MCF 10A (cell line): Measurements from ENCODE around the gene PAPPA2. TPM values are rescaled to one million over a fixed set of nuclear protein-coding genes. Genes with fewer than 3 reads are reported as not detected.

ENCODE experiments used
- BruUV-seq: library from RNA; stranded (reverse); fragments of 400-500 nt; replicated peaks from 2 replicates; lab custom pipeline; 2021; lab: Mats Ljungman, UMichigan
- CTCF ChIA-PET: fragments of 300-600 bp; sonication (Branson Sonifier 250); formaldehyde crosslinking; extraction: SDS; loops from one replicate; lab custom pipeline; 2021; ENCODE audit warnings: antibody characterized with exemption, inconsistent platforms; lab: Yijun Ruan, JAX
- POLR2A ChIA-PET: fragments of 300-600, 350-650 bp; sonication (Branson Sonifier 250); formaldehyde crosslinking; extraction: SDS; loops from one replicate; lab custom pipeline; 2020; ENCODE audit warnings: antibody characterized with exemption, inconsistent platforms; lab: Yijun Ruan, JAX
- DNase-seq: peaks from one replicate; pipeline ENCODE4 v3.0.0-alpha.2; 2018; ENCODE audit not compliant: unreplicated experiment
- H3K27ac Mint-ChIP-seq: one replicate; pipeline ENCODE4 v1.8.0; 2022; ENCODE audit warnings: mild to moderate bottlenecking, low read depth, mixed read lengths; ENCODE audit not compliant: unreplicated experiment
- H3K27me3 Mint-ChIP-seq: one replicate; pipeline ENCODE4 v1.8.0; 2022; ENCODE audit warnings: mixed read lengths; ENCODE audit not compliant: insufficient read depth, unreplicated experiment
- H3K36me3 Mint-ChIP-seq: one replicate; pipeline ENCODE4 v1.8.0; 2022; ENCODE audit warnings: mild to moderate bottlenecking, moderate library complexity, mixed read lengths; ENCODE audit not compliant: insufficient read depth, unreplicated experiment
- H3K4me1 Mint-ChIP-seq: one replicate; pipeline ENCODE4 v1.8.0; 2022; ENCODE audit warnings: mixed read lengths; ENCODE audit not compliant: insufficient read depth, unreplicated experiment
- H3K4me3 Mint-ChIP-seq: one replicate; pipeline ENCODE4 v1.8.0; 2022; ENCODE audit warnings: mild to moderate bottlenecking, moderate library complexity, mixed read lengths; ENCODE audit not compliant: unreplicated experiment
- H3K9me3 Mint-ChIP-seq: one replicate; pipeline ENCODE4 v1.8.0; 2022; ENCODE audit warnings: mixed read lengths; ENCODE audit not compliant: unreplicated experiment
- CTCF ChIP-seq: fragments of 200-600 bp; IDR thresholded peaks from one replicate; pipeline ENCODE4 v1.8.0; 2022; ENCODE audit warnings: antibody characterized with exemption, mild to moderate bottlenecking; ENCODE audit not compliant: unreplicated experiment
- intact Hi-C: fragments of 100-400 bp; cut with micrococcal nuclease; formaldehyde crosslinking; loops from 2 replicates; pipeline ENCODE4 v1.14.1; 2022
- total RNA-seq: library from RNA; stranded (reverse); gene quantifications from 2 replicates; pipeline ENCODE4 v1.2.3, GENCODE V29; 2022

Gene PAPPA2
- total RNA-seq, 1 experiment from 2014 or later: 11.5 TPM

- Mint-ChIP-seq H3K27ac (no peak overlapping the region), H3K27me3 (peaks cover 37% of the 10 kb centered on the region), H3K36me3 (no peaks in the 10 kb centered on the region), H3K9me3 (no peaks in the 10 kb centered on the region), H3K4me3 (no peak overlapping the region), H3K4me1 (no peaks in the 10 kb centered on the region)
- TF ChIP-seq CTCF: no peak
- DNase-seq: no peak
- intact Hi-C loops: loop anchor here (5.0 to 10.0 kb wide), 2 partner anchors 812 to 1729 kb away; no protein-coding TSS in a partner anchor
- CTCF ChIA-PET: interaction anchor here (0.6 to 9.0 kb wide), 7 partner anchors 11 to 1898 kb away, joined by 3 to 152 read pairs (median 4); no protein-coding TSS in a partner anchor
- BruUV-seq: no TSS peak
- POLR2A ChIA-PET: no interaction called here
Measured at GRCh38 chr1:176884286-176884685, 421.3 kb downstream of the PAPPA2 start.

GRCh38 chr1:176884911-176885310 is 421.9 kb downstream of the PAPPA2 start:
- POLR2A ChIA-PET: no interaction called here
- Mint-ChIP-seq H3K27me3 (peaks cover 37% of the 10 kb centered on the region), H3K4me3 (no peak overlapping the region), H3K27ac (no peak overlapping the region), H3K9me3 (no peaks in the 10 kb centered on the region), H3K4me1 (no peaks in the 10 kb centered on the region), H3K36me3 (no peaks in the 10 kb centered on the region)
- CTCF ChIA-PET: interaction anchor here (0.8 to 9.0 kb wide), 5 partner anchors 12 to 325 kb away, joined by 3 to 152 read pairs (median 4); no protein-coding TSS in a partner anchor
- TF ChIP-seq CTCF: no peak
- no TSS peak for BruUV-seq
- intact Hi-C loops: loop anchor here (5.0 to 10.0 kb wide), 2 partner anchors 813 to 1730 kb away; no protein-coding TSS in a partner anchor
- DNase-seq: no peak

- intact Hi-C loops: loop anchor here (10.0 kb wide), 1 partner anchor 1731 kb away; no protein-coding TSS in a partner anchor
- TF ChIP-seq CTCF: no peak
- Mint-ChIP-seq H3K27me3 (peaks cover 37% of the 10 kb centered on the region), H3K27ac (no peak overlapping the region), H3K9me3 (no peaks in the 10 kb centered on the region), H3K4me1 (no peaks in the 10 kb centered on the region), H3K36me3 (no peaks in the 10 kb centered on the region), H3K4me3 (no peak overlapping the region)
- ChIA-PET CTCF (interaction anchor here (0.8 to 9.0 kb wide), 4 partner anchors 12 to 326 kb away, joined by 3 to 152 read pairs (median 16); no protein-coding TSS in a partner anchor), POLR2A (no interaction called here)
- no peak for DNase-seq
- no TSS peak for BruUV-seq
Measured at GRCh38 chr1:176885341-176885740, 422.4 kb downstream of the PAPPA2 start.

GRCh38 chr1:176885751-176886150 is 422.8 kb downstream of the PAPPA2 start:
- TF ChIP-seq CTCF: no peak
- Mint-ChIP-seq H3K27me3 (peaks cover 37% of the 10 kb centered on the region), H3K36me3 (no peaks in the 10 kb centered on the region), H3K4me3 (no peak overlapping the region), H3K27ac (no peak overlapping the region), H3K4me1 (no peaks in the 10 kb centered on the region), H3K9me3 (no peaks in the 10 kb centered on the region)
- ChIA-PET CTCF (interaction anchor here (0.9 to 9.0 kb wide), 9 partner anchors 10 to 988 kb away, joined by 3 to 152 read pairs (median 4); no protein-coding TSS in a partner anchor), POLR2A (no interaction called here)
- BruUV-seq: no TSS peak
- DNase-seq: no peak
- intact Hi-C loops: loop anchor here (10.0 kb wide), 1 partner anchor 1731 kb away; no protein-coding TSS in a partner anchor
